NCI-H774 (cell line): ENCODE results near the gene HIBCH.
"Not testable (repeated sequence)": the region's sequence is repeated elsewhere in the genome, so short reads cannot be mapped to it uniquely, and the experiment has no call there.

Experiments used
- DNase-seq: peaks from one replicate; lab custom pipeline; 2025; lab: John Stamatoyannopoulos, UW

Gene HIBCH

GRCh38 chr2:190304404-190304803, 15.2 kb downstream of the HIBCH start:
- DNase-seq = no peak

DNA sequence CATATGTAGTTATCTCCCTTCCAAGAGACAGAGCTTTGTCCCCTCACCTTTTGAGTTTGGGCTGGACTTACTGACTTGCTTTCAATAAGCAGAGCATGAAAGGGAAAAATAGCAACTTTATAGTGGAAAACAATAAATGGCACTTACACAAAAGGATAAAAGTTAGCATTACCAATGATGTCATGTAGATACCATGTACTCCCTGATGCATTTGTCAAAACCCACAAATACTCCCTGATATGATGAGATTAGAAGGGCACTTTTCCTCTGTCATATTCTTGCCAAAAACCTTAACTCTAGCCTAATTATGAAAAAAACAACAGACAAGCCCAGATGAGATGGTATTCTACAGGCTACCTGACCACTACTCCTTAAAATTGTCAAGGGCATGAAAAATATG, 16.0 kb downstream of the HIBCH start:
- no peak for DNase-seq

DNA sequence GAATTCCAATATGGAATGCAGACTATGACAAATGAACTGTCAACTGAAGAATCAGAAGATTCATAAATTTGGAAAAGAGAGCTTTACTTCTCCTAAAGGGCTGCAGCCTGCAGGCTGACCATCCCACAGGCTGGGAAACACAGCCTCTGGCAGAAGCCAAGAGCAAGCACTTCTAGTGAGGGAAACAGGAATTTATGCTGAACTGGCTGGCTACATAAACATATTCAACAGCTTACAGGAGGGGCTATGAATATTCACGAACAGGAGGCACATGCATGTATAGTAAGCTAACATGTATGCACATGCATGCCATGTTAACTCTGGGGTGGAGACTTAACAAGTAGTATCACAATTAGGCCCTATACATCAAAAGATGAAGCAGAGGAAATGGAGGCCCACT, 17.6 kb downstream of the HIBCH start:
- DNase-seq = no peak

DNA sequence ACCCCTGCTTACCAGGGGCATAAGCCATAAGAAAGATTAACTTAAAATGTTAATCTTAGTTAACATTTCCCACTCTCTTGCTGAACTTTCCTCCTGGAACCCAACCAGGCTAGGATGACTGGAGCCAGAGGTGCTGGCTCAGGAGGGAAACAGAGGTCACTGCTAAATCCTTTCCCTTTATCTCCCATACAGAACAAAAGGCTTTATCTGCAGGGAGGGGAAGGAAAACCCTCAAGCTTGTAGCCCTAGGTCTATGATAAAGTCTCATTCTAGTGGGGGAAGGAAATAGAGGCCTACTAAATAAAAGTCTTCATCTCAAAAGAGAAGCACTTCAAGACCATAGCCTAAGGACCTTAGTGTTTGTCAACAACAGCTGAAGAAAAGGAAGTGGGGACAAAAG, 18.6 kb downstream of the HIBCH start:
- no peak for DNase-seq

DNA sequence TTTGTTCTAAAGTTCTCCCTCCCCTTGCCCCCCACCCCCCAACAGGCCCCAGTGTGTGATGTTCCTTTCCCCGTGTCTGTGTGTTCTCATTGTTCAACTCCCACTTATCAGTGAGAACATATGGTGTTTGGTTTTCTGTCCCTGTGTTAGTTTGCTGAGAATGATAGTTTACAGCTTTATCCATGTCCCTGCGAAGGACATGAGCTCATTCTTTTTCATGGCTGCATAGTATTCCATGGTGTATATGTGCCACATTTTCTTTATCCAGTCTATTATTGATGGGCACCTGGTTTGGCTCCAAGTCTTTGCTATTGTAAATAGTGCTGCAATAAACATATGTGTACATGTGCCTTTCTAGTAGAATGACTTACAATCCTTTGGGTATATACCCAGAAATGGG, 21.7 kb downstream of the HIBCH start:
- DNase-seq = not testable (repeated sequence)

GRCh38 chr2:190283783-190284182, 35.8 kb downstream of the HIBCH start:
- no peak for DNase-seq

GRCh38 chr2:190280565-190281350, 38.9 kb downstream of the HIBCH start:
- no peak for DNase-seq

GRCh38 chr2:190279256-190280134, 40.1 kb downstream of the HIBCH start:
- not testable (repeated sequence) for DNase-seq

- DNase-seq = peak; percentile 2
Observed at GRCh38 chr2:190277234-190278112, 42.2 kb downstream of the HIBCH start.

GRCh38 chr2:190272457-190272842, 47.2 kb downstream of the HIBCH start:
- DNase-seq = no peak

DNA sequence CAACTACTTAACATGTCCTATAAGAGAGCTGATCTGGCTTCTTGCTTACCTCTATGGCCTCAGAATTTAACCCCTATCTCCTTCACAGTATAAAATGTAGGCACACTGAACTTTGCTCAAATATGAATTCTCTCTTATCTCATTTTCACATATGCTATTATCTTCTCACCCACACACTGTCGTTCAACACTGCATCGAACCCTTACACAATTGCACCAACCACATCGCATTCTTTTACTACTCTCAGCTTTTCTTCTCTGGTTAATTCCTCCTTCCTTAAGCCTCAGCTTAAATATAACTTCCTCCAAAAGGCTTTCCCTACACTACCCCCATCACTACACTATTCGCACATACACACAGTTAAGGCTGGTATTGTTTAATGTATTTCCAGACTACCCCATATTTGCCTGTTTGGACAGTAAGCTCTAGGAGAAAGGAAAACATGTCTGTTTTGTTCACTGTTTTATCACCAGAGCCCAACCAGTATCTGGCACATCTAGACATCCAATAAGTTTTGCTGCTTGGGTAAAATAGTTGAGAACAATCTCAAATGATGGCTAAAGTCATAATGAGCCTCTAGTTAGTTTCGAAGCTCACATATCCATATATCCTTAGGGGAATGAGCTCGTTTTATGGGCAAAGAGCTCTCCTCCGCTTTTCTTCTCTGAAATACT, 47.7 kb downstream of the HIBCH start:
- no peak for DNase-seq

- peak; percentile 9 for DNase-seq
Observed at GRCh38 chr2:190270298-190270697, 49.3 kb downstream of the HIBCH start.

GRCh38 chr2:190269699-190270098, 49.9 kb downstream of the HIBCH start:
- DNase-seq = not testable (repeated sequence)

DNA sequence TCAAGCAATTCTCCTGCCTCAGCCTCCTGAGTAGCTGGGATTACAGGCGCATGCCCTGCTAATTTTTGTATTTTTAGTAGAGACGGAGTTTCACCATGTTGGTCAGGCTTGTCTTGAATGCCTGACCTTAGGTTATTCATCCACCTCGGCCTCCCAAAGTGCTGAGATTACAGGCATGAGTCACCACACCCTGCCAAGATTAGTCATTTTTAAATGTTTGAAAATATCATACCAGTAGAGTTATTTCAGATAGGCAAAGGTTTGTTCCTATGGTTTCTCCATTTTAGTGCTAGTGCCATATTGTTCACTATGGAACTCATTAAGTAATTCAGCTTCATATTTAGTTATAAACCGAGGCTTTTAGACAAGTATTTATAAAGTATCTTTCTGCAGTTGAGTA, 52.3 kb downstream of the HIBCH start:
- no peak for DNase-seq

- no peak for DNase-seq
Observed at GRCh38 chr2:190266314-190266713, 53.3 kb downstream of the HIBCH start.

GRCh38 chr2:190261851-190262250, 57.8 kb downstream of the HIBCH start:
- no peak for DNase-seq

DNA sequence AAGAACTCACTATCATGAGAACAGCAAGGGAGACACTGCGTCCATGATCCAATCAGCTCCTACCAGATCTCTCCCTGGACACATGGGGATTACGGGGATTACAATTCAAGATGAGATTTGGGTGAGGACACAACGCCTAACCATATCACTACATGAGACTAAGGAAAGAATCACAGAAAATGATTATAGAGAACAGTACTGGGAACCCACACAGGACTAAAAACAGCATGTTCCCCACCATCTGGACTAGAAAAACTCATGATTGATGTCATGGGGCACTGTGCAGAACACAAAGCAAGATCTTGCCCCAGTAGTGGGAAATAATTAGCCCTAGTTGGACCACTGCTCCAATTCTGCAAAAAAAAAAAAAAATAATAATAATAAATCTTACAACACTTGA, 63.5 kb downstream of the HIBCH start:
- DNase-seq = no peak

- no peak for DNase-seq
Observed at GRCh38 chr2:190255676-190256075, 64.0 kb downstream of the HIBCH start.

DNA sequence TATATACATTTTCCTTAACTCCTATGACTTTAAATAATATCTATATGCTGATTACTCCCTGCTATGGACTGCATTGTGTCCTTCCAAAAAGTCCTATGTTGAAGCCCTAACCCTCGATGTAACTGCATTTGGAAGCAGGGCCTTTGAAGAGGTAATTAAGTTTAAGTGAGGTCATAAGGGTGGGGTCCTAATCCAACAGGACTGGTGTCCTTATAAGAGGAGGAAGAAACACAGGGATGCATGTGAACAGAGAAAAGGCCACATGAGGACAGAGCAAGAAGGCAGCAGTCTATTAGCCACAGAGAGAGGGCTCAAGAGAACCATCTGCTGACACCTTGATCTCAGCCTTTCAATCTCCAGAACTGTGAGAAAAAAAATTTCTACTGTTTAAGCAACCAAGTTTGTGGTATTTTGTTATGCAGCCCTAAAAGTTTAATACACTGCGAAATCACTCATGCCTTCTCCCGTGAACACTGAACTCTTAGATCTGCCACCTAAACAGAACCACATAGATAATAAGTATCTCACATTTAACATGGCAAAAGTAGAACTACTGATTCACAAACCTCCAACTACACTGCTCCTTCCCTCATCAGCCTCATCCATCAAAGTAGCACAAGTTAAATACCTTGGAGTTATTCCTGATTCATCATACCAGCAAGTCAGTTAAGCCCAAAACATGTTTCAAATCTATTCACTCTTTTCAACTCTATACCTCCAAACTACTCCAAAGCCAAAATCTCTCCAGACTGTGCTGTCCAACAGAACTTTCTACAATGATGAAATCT, 65.4 kb downstream of the HIBCH start:
- DNase-seq = no peak

GRCh38 chr2:190250421-190250820, 69.2 kb downstream of the HIBCH start:
- no peak for DNase-seq

- no peak for DNase-seq
Observed at GRCh38 chr2:190235551-190236075, 84.0 kb downstream of the HIBCH start.
